MM.1S (cell line): ENCODE results near the gene SEMA4A.

ENCODE experiments used
- EZH2 ChIP-seq: fragments of 300-600 bp; sonication (generic); optimal IDR thresholded peaks from 2 replicates; pipeline ENCODE3; 2017; ENCODE audit warnings: low read depth, mild to moderate bottlenecking, antibody characterized with exemption, low read length, mixed read lengths
- EZH2phosphoT487 ChIP-seq: fragments of 300-600 bp; sonication (generic); IDR thresholded peaks from 2 replicates; pipeline ENCODE4 v1.6.1; 2018; ENCODE audit warnings: antibody characterized with exemption, low read length
- TF ChIP-seq, protein P1 (sequence below): fragments of 300-600 bp; sonication (generic); IDR thresholded peaks from 2 replicates; pipeline ENCODE4 v1.5.1; 2016; ENCODE audit warnings: antibody characterized with exemption, low read length, mixed read lengths

GRCh38 chr1:156151093-156151688, 2.2 kb upstream of the SEMA4A start:
- TF ChIP-seq EZH2: no peak
- TF ChIP-seq, protein P1, sequence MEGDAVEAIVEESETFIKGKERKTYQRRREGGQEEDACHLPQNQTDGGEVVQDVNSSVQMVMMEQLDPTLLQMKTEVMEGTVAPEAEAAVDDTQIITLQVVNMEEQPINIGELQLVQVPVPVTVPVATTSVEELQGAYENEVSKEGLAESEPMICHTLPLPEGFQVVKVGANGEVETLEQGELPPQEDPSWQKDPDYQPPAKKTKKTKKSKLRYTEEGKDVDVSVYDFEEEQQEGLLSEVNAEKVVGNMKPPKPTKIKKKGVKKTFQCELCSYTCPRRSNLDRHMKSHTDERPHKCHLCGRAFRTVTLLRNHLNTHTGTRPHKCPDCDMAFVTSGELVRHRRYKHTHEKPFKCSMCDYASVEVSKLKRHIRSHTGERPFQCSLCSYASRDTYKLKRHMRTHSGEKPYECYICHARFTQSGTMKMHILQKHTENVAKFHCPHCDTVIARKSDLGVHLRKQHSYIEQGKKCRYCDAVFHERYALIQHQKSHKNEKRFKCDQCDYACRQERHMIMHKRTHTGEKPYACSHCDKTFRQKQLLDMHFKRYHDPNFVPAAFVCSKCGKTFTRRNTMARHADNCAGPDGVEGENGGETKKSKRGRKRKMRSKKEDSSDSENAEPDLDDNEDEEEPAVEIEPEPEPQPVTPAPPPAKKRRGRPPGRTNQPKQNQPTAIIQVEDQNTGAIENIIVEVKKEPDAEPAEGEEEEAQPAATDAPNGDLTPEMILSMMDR: no peak
- TF ChIP-seq EZH2phosphoT487: no peak
